NCI-H510A treated with DMSO at 0.1 percent for 48 hours (cell line): Measurements from ENCODE around the gene C9.
A peak's percentile ranks its signal among the peaks of the same experiment; 100 is the strongest.
"Not testable (repeated sequence)": the region's sequence is repeated elsewhere in the genome, so short reads cannot be mapped to it uniquely, and the experiment has no call there.

Source experiments
- DNase-seq: peaks from one replicate; lab custom pipeline; 2025; lab: John Stamatoyannopoulos, UW

The C9 gene

DNA sequence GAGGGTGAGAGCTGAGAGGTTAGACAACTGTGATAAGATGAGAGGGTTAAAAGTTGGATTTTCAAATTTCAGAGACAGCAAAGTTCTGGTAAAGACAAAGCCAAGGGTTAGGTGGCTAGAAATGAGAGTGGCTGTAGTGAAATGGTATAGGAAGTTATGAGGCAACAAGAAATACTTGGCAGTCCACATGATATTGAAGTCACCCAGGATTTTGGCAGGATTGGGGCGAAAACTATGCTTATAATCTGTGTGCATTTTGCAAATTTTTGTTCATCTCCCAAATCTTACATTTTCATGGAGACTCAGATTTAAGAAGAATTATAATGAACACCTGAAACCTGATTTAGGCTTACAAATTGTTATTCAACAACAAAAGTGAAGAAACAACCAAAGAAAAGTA lies 35.6 kb downstream of the C9 start:
- DNase-seq: no peak

DNA sequence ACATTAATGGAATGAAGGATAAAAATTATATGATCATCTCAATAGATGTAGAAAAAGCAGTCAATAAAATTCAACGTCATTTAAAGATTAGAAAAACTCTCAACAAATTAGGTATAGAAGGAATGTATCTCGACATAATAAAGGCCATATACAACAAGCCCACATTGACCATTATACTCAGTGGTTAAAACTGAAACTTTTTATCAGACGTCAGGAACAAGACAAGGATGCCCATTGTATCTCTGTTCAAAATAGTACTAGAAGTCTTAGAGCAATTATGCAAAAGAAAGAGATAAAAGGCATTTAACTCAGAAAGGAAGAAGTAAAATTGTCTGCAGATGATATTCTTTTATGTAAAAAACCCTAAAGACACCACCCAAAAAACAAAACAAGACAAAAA lies 40.8 kb downstream of the C9 start:
- DNase-seq: no peak

DNA sequence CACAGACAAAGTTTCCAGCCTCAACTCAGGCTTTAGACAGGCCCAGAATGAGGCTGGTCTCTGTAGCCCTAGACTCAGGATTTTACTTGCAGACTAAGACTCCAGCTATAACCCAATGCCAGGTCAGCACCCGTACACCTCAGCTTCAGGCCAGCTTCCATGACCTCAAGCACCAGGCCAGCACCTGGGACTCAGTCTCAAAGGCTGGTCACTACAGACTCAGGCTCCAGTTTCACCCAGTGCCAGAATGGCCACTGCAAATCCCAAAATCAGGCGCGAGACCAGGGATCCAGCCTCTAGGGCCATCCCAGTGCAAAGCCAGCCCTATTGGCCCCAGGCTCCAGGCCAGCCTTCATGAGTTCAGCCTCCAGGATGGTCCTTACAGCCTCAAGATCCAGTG lies 44.9 kb downstream of the C9 start:
- DNase-seq: no peak

DNA sequence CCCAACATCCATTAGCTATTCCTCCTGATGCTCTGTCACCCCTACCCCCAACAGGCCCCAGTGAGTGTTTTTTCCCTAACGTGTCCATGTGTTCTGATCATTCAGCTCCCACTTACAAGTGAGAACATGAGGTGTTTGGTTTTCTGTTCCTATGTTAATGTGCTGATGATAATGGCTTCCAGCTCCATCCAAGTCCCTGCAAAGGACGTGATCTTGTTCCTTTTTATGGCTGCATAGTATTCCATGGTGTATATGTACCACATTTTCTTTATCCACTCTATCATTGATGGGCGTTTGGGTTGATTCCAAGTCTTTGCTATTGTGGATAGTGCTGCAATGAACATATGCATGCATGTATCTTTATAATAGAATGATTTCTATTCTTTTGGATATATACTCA lies 47.8 kb downstream of the C9 start:
- DNase-seq: not testable (repeated sequence)

DNA sequence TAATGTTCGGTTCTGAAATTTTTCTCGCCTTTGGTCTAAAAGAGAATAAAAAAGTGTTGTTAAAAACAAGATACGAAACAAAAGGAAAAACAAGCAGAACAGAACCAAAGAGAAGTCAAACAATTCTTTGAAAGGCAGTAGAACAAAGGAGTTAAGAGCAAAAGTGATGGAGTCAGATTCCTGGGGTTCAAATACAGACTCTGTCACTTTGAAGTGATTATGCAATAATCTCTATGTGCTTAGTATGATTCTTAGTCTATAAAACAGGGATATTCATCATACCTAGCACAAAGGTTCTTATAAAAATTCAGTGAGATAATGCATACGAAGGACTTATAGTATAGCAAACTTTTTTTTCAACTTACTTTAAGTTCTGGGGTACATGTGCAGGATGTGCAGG lies 48.3 kb downstream of the C9 start:
- DNase-seq: no peak

DNA sequence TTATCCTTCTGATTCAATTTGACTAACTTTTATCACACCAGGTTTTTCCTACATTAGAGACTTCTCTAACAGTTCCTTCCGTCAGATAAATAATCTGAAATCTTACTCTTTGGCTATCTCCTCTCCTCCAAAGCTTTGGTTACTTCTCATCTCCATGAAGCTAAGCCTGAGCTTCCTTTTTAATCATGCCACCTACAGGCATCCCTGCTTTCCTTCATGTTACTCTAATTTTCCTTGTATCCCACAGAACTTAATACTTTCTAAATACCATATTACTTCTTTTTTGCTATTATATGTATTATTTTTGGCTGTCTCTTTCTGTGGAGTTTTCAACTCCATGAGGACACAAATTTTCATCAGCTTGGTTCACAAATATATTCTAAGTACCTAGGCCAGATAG lies 49.7 kb downstream of the C9 start:
- DNase-seq: no peak

DNA sequence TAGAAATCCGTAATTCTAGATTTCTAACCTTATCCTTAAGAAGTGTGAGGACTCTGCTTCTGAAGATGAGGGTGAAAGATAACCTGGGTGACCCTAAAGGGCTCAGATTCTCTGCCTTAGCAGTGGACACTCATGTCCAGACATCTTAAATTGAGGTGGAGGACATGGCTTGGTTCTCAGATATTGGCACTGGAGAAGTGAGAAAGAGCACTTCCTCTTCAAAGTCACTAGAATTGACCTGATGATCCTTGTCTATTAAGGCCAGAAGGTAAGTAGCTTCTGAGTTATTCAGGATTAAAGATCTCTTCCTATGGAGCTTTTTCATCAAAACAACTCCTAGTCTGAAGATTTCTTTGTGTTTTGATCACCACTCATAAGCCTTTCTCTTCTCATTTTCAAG lies 54.8 kb downstream of the C9 start:
- no peak for DNase-seq

DNA sequence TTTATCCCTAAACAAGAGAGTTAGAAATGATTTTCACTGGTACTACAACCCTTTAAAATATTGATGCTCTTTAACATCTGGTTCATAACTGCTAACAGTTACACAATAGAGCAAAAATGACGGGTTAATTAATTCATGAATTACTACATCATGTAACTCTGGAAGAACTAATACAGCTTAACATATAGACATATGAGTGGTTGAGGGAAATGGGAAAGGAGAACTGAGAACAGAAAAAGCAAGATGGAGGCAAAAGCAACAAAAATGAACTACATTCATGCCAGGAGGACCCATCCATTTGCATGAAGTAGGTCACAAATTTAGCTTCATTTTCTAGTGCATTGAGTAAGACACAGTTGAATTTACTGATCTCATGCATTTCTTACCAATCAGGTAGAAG lies 61.8 kb downstream of the C9 start:
- no peak for DNase-seq

DNA sequence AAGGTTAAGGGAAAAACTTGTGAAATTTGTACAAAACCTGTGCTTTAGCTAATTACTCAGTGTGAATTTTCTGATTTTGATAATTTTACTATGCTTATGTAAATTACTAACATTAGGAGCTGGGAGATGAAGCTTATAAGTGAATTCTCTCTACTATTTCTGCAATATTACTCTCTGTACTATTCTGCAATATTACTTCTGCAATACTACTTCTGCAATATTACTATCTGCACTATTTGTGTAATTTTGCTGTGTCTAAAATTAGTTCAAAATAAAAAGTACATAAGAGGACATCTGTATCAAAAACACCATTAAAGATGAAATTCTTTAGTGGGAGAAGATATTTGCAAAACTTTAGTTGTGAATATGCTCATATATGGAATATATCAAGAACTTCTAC lies 62.9 kb downstream of the C9 start:
- DNase-seq: no peak

DNA sequence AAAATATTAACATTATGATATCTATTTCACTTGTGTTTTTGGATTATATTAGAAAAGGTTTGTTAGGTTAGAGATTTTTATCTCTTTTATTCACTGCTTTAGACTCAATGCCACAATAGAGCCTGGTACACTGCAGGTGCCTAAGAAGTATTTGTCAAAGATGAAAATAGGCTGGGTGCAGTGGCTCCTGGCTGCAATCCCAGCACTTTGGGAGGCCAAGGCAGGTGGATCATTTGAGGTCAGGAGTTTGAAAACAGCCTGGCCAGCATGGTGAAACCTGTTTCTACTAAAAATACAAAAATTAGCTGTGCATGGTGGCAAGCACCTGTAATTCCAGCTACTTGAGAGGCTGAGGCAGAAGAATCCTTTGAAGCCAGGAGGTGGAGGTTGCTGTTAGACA lies 64.3 kb downstream of the C9 start:
- no peak for DNase-seq

DNA sequence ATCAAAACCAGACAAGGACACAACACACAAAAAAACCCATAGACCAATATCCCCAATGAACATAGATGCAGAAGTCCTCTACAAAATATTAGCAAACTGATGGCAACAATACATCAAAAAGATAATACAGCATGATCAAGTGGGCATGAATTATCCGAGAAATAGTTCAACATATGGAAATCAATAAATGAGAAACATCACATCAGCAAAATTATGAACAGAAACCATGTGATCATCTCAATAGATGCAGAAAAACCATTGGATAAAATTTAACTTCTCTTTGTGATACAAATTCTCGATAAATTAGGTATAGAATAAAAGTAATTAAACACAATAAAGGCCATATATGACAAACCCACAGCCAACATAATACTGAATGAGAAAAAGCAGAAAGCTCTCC lies 69.6 kb downstream of the C9 start:
- DNase-seq: no peak

DNA sequence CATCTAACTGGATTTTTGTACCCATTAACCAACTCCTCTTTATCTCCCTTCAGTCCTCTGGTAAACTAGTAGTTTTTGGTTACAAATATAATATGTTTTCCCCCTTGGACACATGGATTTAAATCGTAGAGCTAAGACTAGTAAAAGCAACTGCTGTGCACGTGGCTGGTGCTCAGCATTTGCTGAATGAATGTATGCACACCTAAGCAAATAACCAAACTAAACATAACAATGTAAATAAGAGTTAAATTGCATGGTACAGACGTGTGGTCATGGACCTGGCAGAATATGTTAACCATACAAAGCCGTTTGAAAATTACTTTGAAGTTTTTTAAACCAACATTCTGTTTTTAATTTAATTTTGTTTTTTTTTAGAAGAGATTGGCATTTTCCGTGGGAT lies 79.7 kb downstream of the C9 start:
- DNase-seq: peak; percentile 33

DNA sequence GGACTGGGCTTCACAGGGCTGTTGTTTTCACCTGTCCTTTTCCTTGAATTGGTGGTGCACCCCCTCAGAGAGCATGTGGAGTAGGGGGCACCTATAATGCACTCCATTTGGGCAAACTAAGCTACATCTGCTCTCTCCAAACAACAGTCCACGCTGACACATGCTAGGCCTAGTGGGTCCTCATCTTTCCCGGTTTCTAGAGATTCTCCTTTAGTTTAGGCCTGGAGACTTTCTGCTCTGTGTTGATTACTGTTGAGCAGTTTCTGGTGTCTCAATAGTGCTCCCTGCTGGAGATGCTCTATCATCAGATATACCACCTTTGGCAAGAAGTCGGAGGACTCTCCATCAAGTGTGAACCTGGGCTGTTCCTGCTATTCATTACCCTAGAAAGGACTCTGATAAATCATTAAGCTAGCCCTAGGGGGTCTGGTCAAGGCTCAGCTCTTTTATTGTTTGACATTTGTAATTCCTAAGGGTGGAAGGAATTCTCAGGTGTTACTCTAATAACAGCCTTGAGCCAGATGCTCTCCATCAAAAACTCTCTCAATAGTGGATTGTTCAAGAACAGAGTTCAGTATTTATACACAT lies 81.0 kb downstream of the C9 start:
- DNase-seq: no peak

DNA sequence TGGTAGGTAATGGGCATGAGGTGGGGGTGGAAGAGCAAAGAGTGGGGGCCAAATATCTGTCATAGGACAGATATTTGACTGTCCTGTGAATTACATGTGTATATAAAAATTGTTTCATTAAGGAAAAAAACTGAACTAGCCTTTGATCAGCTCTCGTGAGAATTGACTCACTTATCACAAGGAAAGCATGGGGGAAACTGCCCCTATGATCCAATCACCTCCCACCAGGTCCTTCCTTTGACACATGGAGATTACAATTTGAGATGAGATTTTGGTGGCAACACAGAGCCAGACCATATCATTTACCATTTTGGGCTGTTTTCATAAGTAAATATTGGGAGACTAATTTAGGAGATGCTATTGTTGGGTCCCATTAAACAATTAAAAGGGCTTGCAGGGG lies 81.7 kb downstream of the C9 start:
- no peak for DNase-seq

DNA sequence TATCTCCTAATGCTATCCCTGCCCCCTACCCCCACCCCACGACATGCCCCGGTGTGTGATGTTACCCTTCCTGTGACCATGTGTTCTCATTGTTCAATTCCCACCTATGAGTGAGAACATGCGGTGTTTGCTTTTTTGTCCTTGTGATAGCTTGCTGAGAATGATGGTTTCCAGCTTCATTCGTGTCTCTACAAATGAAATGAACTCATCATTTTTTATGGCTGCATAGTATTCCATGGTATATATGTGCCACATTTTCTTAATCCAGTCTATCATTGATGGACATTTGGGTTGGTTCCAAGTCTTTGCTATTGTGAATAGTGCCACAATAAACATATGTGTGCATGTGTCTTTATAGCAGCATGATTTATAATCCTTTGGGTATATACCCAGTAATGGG lies 88.4 kb downstream of the C9 start:
- DNase-seq: not testable (repeated sequence)

DNA sequence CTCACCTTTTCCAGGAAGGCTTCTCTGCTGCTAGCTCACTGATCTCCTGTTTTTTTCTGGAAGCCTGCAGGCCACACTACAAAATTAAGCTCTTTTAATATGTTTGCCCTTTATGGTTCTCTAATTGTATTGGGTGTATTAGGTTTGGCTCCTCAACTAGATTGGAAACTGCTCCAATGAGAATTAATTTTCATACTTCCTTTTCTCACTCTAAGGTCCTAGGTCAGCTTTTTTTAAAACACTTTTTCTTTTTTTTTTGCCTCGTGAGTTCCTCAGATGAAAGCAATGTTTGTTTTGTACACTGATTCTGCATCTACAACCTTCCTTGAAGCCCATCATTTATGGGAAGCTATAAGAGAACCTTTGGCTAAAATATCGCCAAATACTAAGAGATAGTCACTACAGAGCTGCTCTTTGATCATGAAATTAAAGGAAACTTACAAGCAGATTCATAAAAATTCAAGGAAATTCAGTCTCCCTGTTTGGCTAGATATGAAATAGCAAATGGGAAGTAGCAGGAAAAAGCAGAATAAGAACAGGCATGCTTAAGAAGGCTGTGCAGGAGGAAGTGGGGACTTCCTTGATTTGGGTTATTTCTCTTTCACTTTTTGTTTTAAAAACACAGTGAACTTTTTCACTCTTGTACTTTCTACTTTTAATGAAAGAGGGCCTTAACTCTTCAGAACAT lies 89.8 kb downstream of the C9 start:
- no peak for DNase-seq

DNA sequence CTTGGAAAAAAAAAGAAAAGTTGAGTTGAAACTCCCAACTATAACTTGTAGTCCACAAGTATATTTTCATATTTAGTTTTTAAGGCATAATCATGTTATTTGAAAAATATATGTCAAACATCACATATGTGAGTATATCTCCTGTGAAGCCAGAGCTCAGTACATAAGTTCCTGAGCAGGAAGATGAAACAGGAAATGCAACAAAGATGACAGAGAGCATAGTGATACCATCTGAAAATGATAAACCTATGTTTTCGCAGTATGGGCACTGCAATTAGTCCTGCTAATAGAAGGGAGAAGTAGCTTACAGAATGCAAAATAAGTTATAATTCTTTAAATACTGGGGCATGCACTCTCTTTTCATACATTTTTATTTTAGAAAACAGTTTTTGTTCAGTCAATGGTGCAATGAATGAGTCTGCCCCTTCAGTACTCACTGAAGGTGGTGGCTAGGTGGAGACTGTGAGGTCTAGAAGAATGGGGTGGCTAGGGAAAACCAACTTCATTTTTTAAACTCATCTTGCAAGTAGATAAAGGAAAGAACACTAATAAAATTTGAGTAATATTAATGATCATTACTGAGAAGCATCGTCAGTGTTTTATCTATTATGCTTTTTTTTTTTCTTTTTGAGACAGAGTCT lies 90.9 kb downstream of the C9 start:
- no peak for DNase-seq

DNA sequence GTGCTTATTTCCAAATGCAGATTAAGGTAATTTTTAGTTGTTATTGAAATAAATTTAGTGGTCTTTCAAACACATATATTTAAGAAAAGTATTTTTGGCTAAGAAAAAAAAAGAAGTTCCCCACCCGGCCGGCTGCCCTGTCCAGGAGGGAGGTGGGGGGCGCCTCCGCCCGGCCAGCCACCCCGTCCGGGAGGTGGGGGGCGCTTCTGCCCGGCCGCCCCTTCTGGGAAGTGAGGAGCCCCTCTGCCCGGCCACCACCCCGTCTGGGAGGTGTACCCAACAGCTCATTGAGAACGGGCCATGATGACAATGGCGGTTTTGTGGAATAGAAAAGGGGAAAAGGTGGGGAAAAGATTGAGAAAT lies 91.4 kb downstream of the C9 start:
- not testable (repeated sequence) for DNase-seq

DNA sequence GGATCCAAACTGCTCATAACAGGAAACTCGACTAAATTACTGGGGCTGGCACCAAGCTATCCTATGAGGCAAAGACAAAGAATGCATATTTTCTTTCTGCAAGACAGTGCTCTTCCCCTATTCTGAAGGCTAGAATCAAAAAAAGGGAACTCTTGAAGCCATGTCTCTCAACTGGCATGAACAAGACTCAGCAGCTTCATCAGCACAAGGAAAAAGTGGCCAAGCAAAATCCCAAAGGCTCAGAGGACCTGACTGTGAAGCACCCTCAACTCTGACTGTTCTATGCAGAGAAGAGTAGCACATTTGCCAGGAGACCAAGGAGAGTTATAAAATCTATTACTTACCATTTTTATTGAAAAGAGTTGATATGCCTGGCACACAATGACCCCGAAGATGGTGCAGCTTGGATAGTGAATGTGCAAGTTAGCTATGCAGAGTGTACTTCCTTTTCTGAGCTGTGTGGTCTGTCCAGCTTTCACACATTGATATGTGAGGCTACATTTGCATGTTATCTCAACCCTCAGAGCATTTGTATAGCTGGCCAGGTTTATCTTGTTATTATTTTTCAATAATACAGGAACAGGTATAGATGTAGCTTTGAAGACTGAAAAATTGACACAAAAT lies 94.0 kb downstream of the C9 start:
- no peak for DNase-seq

DNA sequence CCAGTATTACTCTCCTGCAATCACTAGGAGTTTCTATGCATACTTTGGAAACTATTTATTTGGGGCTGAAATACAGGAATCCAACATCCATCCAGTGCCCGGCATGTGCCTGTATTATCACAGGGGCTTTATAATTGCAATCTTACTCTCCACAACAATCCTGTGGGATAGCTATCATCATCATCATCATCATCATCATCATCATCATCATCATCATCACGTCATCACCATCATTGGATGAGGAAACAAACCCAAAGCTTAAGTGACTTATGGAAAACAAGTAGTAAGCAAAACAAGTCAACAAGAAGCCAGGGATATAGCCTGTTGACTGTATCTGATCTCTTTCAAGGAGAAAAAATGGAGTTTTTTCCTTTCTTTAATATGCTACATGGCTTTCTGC lies 97.1 kb downstream of the C9 start:
- DNase-seq: no peak

DNA sequence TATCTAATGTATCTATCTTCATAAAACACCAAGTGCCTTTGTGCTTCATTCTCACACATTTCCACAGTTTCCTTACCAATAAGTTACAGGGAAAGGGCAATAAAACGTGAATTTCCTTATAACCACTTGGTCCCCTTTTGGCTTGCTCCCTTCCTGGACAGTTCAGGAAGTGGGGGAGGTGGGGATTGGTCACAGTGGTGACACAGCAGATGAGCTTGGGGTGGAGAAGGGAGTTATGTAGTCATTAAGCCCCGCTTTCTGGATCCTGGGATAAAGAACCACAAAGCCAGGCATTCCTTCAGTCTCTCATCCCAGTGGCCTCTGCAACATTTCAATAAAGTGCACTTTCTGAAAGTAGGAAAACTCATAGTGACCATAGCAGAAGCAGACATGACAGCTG lies 97.9 kb downstream of the C9 start:
- no peak for DNase-seq

DNA sequence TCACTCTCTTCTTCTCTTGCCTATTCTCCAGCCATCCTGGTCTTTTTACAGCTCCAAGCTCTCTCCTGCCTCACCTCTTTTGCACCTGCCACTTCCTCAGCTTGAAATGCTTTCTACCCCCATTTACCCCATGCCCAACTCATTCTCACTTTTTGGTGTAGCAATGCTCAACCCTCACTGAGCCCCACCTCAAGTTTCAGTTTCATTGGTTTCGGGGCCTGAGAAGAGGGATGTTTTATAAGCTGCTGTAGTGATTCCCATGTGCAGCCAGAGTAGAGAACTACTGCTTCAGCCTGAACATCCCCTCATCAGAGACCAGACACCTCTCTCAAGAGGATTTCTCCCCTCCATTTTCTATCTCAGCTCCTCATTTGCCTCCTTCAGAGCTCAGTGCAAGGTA lies 99.8 kb downstream of the C9 start:
- no peak for DNase-seq

DNA sequence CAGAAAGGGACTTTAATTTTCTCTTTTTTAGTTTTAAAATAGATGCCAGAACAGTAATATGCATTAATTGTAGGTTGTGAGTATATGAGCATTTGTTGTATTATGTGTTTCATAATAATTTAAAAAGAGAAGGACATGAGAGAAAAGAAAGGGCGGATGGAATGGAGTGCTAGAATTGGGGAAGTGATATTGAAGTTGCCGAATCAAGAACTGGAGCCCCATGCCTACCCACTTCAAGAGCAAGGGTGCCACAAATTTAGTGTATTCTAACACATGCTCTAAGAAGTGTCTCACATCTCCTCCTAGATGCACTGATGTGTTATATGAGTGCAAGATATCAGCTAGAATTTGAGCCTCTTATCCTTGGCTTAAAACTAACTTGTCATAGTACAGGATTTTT lies 101.3 kb downstream of the C9 start:
- no peak for DNase-seq

DNA sequence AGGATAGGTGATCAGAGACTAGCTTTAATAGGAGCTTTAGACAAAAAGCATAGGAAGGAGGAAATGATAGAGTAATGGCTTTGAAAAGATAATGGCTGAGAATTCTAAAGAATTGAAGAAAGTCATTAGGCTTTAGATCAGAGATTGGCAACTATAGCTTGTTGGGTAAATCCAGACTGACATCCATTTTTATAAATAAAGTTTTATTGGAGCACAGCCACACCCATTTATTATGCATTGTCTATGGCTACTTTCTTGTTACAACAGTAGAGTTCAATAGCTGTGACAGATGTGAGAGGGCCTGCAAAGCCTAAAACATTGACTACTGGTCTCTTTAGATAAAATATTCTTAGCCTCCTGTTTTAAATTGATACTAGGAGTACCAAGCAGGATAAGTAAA lies 104.2 kb downstream of the C9 start:
- DNase-seq: no peak
